ENCODE data around the gene MAN2A2. TPM values are rescaled to one million over a fixed set of nuclear protein-coding genes. Genes with fewer than 3 reads are reported as not detected.
"Not testable (repeated sequence)": the region's sequence is repeated elsewhere in the genome, so short reads cannot be mapped to it uniquely, and the experiment has no call there.

MAN2A2 gene
- total RNA-seq, 1 donor from 2014 or later: 33.3 TPM

- Histone ChIP-seq H3K27me3 (ENCODE audit: control insufficient read depth, insufficient read depth, low read length) (no peaks in the 10 kb centered on the region), H3K4me3 (ENCODE audit: low read depth, low read length) (no peak overlapping the region), H3K36me3 (ENCODE audit: control insufficient read depth, insufficient read depth, low read length) (peaks cover 6% of the 10 kb centered on the region)
- TF ChIP-seq, protein P1, sequence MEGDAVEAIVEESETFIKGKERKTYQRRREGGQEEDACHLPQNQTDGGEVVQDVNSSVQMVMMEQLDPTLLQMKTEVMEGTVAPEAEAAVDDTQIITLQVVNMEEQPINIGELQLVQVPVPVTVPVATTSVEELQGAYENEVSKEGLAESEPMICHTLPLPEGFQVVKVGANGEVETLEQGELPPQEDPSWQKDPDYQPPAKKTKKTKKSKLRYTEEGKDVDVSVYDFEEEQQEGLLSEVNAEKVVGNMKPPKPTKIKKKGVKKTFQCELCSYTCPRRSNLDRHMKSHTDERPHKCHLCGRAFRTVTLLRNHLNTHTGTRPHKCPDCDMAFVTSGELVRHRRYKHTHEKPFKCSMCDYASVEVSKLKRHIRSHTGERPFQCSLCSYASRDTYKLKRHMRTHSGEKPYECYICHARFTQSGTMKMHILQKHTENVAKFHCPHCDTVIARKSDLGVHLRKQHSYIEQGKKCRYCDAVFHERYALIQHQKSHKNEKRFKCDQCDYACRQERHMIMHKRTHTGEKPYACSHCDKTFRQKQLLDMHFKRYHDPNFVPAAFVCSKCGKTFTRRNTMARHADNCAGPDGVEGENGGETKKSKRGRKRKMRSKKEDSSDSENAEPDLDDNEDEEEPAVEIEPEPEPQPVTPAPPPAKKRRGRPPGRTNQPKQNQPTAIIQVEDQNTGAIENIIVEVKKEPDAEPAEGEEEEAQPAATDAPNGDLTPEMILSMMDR (IDR thresholded peaks at IDR 0.05; ENCODE audit: insufficient read depth, low read length, poor library complexity, severe bottlenecking): no peak
- no peak for DNase-seq (ENCODE audit: low read depth)
These were observed 4.1 kb downstream of the MAN2A2 start for GRCh38 chr15:90907051-90907660.

DNA sequence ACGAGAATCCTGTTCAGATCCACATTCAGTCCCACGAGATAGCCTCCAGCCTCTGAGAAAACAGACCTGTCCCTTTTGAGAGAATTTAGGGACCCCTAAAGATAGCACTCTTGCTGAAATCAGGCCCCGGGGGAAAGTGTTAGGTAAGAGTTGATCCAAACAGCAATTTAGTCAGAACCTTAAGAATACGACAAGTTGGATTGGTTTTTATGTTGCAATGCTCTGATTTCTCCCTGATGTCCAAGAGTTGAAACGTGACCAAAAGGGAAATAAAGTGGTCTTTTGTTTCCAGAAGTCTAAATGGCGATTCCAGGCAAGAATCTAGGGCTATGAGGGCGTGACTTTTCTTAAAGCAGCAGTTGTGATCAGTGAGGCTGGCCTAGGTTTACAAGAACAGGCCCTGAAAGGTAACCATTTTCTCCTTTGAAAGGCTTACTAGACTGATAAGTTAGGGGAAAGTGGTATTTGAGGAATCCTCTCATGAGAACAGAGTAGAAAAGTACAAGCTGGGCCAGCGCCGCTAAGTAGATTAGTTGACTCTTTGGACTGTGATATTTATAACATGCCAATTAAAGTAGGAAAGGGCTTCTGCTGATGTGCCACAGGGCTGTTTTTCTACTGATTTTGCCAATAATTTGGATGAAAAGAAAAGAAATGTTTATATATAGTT is 4.9 kb downstream of the MAN2A2 start:
- peaks cover 6% of the 10 kb centered on the region for H3K36me3 ChIP-seq (ENCODE audit: control insufficient read depth, insufficient read depth, low read length)
- H3K4me3 ChIP-seq (ENCODE audit: low read depth, low read length): no peak overlapping the region
- no peak for DNase-seq (ENCODE audit: low read depth)
- H3K27me3 ChIP-seq (ENCODE audit: control insufficient read depth, insufficient read depth, low read length): no peaks in the 10 kb centered on the region
- TF ChIP-seq, protein P1 (IDR thresholded peaks at IDR 0.05; ENCODE audit: insufficient read depth, low read length, poor library complexity, severe bottlenecking): no peak

DNA sequence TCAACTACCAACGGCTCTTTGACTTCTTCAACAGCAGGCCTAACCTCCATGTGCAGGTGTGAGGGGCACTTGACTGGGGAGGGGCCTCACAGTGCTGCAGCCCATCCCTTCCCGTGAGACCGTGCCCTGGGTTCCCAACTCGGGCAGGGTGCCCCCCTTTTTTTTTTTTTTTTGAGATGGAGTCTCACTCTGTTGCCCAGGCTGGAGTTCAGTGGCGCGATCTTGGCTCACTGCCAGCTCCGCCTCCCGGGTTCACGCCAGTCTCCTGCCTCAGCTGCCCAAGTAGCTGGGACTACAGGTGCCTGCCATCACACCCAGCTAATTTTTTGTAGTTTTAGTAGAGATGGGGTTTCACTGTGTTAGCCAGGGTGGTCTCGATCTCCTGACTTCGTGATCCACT is 6.3 kb downstream of the MAN2A2 start:
- H3K4me3 ChIP-seq (ENCODE audit: low read depth, low read length); DNase-seq (ENCODE audit: low read depth); H3K36me3 ChIP-seq (ENCODE audit: control insufficient read depth, insufficient read depth, low read length); H3K27me3 ChIP-seq (ENCODE audit: control insufficient read depth, insufficient read depth, low read length): not testable (repeated sequence)

DNA sequence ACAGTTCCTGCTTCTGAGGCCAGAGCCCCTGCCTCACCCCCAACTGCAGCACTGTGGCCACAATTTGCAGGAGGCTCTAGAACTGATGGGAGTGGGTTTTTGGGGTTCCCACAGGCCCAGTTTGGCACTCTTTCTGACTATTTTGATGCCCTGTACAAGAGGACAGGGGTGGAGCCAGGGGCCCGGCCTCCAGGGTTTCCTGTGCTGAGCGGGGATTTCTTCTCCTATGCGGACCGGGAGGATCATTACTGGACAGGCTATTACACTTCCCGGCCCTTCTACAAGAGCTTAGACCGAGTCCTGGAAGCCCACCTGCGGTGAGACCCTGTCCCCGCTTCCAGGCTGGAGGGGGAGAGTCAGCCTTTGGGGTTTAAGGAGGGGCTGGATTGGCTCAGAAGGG is 6.9 kb downstream of the MAN2A2 start:
- DNase-seq (ENCODE audit: low read depth): no peak
- Histone ChIP-seq H3K27me3 (ENCODE audit: control insufficient read depth, insufficient read depth, low read length) (no peaks in the 10 kb centered on the region), H3K36me3 (ENCODE audit: control insufficient read depth, insufficient read depth, low read length) (peaks cover 6% of the 10 kb centered on the region), H3K4me3 (ENCODE audit: low read depth, low read length) (no peak overlapping the region)
- TF ChIP-seq, protein P1 (IDR thresholded peaks at IDR 0.05; ENCODE audit: insufficient read depth, low read length, poor library complexity, severe bottlenecking): no peak

GRCh38 chr15:90910441-90911301 is 7.6 kb downstream of the MAN2A2 start:
- Histone ChIP-seq H3K4me3 (ENCODE audit: low read depth, low read length) (no peak overlapping the region), H3K36me3 (ENCODE audit: control insufficient read depth, insufficient read depth, low read length) (peaks cover 6% of the 10 kb centered on the region), H3K27me3 (ENCODE audit: control insufficient read depth, insufficient read depth, low read length) (no peaks in the 10 kb centered on the region)
- TF ChIP-seq, protein P1 (IDR thresholded peaks at IDR 0.05; ENCODE audit: insufficient read depth, low read length, poor library complexity, severe bottlenecking): no peak
- no peak for DNase-seq (ENCODE audit: low read depth)

DNA sequence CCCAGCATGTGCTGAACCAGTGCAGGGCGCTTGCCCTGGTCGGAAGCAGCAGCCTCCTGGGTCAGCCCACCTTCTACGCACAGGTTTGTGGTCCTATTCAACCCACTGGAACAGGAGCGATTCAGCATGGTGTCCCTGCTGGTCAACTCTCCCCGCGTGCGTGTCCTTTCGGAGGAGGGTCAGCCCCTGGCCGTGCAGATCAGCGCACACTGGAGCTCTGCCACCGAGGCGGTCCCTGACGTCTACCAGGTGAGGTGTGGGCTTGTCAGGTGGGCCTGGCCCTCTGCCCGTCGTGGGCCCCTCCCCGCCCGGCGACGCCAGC is 8.2 kb downstream of the MAN2A2 start:
- Histone ChIP-seq H3K27me3 (ENCODE audit: control insufficient read depth, insufficient read depth, low read length) (no peaks in the 10 kb centered on the region), H3K36me3 (ENCODE audit: control insufficient read depth, insufficient read depth, low read length) (peaks cover 4% of the 10 kb centered on the region), H3K4me3 (ENCODE audit: low read depth, low read length) (no peak overlapping the region)
- TF ChIP-seq, protein P1 (IDR thresholded peaks at IDR 0.05; ENCODE audit: insufficient read depth, low read length, poor library complexity, severe bottlenecking): no peak
- DNase-seq (ENCODE audit: low read depth): no peak

Measured in kidney epithelial cell (primary cell).